ENCODE measurements around the gene RNPS1.

DNA sequence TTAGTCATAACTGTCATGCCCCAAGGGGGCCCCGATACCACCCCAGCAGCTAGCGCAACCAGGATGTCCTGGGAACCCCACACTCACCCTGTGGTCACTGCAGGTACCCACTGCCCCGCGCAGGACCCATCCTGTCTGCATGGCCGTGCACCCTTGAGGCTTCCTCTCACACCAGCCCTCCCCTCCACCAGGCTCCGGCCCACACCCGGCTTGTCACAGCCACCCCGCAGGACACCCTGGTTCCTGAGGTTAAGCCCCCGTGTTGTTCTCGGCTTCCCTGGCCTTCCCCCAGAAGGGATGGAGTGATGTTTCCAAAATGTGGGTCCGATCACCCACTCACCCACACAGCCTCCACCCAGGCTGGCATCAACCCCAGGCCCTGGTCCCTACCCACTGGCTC lies 24.1 kb downstream of the RNPS1 start:
- TF ChIP-seq, protein P1, sequence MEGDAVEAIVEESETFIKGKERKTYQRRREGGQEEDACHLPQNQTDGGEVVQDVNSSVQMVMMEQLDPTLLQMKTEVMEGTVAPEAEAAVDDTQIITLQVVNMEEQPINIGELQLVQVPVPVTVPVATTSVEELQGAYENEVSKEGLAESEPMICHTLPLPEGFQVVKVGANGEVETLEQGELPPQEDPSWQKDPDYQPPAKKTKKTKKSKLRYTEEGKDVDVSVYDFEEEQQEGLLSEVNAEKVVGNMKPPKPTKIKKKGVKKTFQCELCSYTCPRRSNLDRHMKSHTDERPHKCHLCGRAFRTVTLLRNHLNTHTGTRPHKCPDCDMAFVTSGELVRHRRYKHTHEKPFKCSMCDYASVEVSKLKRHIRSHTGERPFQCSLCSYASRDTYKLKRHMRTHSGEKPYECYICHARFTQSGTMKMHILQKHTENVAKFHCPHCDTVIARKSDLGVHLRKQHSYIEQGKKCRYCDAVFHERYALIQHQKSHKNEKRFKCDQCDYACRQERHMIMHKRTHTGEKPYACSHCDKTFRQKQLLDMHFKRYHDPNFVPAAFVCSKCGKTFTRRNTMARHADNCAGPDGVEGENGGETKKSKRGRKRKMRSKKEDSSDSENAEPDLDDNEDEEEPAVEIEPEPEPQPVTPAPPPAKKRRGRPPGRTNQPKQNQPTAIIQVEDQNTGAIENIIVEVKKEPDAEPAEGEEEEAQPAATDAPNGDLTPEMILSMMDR (IDR thresholded peaks at IDR 0.05): no peak
- no peak for TF ChIP-seq ZFX (IDR thresholded peaks at IDR 0.05; ENCODE audit: borderline replicate concordance)

Data from 22Rv1 (cell line).